ENCODE data around the gene SIL1.
"Not testable (repeated sequence)": the region's sequence is repeated elsewhere in the genome, so short reads cannot be mapped to it uniquely, and the experiment has no call there.

SIL1 gene

DNA sequence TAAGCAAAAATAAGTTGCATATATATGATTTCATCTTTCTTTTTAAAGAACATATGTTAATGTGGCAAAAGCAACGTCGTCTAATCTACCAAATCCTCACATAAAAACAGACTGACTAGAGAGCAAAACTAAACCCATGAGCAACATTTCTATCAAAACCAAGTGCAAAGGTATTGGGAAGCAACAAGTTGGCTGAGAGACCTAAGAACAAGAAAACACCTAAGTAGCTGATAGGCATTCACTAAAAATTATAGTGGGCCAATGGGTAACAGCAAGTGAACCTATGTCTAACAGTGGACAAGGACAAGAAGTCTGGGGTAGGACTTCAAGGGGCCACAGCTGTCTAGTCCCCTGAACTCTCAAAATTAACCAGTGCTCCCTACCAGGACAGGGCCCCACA is 130.1 kb downstream of the SIL1 start:
- DNase-seq (ENCODE audit: low spot score), result no peak

DNA sequence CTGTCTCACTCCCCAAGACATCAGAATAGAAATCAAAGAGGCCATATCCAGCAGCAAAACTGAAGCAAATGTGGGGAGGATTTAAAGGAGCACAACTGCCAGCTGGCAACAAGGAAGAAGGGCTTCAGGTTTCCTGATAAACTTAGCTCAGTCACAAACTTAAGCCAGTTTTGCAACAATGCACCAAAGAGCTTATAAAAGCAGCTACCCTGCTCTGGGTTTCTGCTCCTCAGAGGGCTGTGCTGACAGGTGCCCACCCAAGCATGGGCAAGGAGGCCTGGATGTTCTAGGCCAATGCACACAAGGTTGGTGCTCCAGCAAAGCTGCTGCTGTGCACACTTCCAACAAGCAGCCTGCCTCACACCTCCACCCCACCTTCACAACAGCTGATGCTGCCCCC is 132.9 kb downstream of the SIL1 start:
- no peak for DNase-seq (ENCODE audit: low spot score)

DNA sequence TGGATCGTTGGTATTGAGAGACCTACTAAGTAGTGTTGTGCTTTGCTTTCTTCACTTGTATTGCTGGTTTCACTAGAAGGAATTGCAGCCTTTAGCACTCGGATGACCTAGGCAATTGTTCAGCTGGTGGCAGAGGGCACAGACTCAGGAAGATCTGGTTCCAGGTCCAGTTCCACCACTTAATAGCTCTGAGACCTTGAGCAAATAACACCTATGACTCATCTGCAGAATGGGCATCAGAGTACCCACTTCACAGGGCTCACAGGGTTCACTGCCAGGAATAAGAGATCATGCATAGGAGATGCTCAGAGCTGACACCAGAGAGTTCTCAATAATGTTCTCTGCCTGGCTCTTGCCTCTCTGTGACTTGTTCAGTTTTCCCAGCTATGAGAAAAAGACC is 133.6 kb downstream of the SIL1 start:
- DNase-seq (ENCODE audit: low spot score), result peak; percentile 9

DNA sequence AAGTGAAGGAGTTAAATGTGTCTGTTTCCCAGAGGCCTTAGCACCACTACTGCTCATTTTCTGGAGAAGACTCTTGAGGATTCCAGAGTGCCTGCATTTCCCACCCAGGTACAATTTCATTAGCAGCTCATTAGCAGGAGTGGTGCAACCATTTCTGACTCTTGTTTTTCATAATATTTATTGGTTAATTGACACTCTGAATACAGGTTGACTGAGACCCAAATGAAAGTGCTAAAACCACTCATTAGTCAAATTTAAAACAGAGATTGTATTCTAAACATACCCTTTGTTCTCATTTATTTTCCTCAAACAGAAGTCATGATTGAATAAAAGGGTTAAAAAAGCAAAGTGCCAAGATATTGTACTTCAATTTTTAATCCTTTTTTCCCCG is 134.5 kb downstream of the SIL1 start:
- no peak for DNase-seq (ENCODE audit: low spot score)

DNA sequence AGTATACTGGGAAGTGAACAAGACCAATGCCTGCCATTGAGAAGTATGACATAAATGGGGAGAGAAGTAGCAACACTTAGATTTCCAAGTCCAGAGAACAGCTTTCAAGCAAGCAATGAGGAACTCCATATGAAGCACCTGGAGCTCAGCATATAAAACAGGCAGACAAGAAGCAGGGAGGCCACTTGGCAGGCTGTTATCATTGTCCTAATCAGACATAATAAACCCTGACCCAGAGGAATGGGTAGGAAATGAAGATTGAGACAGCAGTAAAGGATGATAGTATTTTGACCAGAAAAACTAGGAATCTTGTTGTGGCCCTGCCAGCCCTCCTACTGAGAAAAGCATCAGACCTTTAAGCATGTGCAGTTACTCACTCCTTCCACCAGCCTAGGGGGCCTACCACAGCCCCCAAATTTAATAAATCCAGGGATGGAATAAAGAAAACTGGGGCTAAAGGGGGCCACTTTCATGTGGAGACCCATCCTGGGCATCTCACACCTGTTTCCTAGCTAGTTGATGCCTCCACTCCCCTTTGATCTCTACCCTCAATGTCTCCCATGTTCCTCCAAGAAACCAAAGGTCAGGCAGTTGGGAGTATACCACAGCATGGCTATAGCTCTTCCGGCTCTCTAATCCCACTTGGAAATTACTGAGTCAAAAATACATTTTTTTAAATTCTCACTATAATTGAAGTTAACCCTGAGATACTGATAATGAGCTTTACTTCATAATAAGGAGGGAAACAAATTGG is 135.1 kb downstream of the SIL1 start:
- DNase-seq (ENCODE audit: low spot score), result no peak

DNA sequence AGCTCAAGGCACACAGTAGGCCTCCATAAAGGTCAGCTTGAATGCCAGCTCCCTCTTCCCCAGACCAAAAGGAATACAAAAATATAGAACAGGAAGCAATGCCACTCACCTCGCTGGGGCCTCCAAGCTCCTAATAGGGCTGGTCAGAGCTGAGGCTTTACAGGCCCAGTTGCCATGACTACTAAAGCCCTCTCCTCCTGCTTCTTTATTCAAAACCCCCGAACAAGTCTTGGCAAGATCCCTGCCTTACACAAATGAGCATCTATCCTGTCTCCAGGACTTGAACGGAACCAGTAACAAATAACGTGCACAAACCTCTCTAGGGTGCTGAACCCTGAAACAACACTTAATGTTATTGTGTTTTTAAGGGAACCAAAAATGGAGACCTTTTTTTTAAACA is 136.3 kb downstream of the SIL1 start:
- no peak for DNase-seq (ENCODE audit: low spot score)

DNA sequence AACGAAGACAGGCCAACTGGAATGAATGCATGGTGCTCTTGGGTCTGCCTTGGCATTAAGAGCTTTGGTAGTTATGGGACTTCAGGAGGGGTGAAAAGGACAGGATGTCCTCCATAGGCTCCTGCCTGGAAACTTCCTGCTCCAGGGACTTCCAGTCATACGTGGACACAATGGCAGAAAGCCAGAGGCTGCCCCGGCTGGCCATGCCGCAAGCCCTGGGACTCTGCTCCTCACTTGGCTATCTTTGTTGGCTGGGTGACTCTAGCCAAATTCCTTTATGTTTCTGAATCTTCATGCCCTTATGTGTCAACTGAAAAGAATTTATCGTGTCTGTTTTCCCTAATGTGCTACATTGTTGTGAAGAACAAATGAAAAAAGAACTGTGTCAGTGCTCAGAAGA is 136.9 kb downstream of the SIL1 start:
- DNase-seq (ENCODE audit: low spot score), result no peak

DNA sequence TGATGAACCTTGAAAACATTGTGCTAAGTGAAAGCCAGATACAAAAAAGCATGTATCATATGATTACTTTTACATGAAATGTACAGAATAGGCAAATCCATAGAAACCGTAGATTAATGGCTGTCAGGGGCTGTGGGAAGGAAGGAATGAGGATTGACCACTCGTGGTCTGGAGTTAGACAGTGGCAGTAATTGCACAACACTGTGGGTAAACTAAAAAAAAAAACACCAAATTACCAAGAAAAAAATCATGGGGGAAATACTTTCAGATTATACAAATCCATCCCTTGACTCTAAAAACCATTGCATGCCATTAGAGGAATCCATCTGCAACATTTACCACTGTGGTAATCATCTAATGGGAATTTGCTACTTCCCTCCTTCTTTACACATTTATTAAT is 140.0 kb downstream of the SIL1 start:
- no peak for DNase-seq (ENCODE audit: low spot score)

DNA sequence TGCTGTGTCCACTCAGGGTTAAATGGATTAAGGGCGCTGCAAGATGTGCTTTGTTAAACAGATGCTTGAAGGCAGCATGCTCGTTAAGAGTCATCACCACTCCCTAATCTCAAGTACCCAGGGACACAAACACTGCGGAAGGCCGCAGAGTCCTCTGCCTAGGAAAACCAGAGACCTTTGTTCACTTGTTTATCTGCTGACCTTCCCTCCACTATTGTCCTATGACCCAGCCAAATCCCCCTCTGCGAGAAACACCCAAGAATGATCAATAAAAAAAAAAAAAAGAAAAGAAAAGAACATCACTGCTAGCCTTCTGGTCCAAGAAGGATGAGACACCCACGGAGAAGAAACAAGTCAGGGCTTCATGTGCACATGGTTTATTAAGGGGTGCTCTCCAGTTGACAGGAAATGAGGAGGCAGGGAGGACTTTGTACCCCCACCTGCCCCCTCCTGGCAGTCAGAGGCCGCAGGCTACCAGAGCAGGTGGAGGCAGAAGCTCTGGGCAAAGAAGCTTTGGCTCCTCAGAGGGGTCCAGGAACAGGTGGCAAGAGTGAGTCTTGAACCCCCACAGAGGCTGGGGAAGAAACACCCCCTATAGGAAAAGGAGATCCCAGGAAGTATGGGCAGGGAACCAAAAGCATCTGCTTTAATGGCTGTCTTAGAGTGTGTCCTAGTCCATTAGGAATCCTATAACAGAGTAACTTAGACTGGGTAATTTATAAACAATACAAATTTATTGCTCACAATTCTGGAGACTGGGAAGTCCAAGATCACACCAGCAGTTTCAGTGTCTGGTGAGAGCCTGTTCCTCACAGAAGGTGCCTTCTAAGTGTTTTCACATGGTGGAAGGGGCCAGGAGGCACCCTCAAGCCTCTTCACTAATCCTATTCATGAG is 140.9 kb downstream of the SIL1 start:
- not testable (repeated sequence) for DNase-seq (ENCODE audit: low spot score)

DNA sequence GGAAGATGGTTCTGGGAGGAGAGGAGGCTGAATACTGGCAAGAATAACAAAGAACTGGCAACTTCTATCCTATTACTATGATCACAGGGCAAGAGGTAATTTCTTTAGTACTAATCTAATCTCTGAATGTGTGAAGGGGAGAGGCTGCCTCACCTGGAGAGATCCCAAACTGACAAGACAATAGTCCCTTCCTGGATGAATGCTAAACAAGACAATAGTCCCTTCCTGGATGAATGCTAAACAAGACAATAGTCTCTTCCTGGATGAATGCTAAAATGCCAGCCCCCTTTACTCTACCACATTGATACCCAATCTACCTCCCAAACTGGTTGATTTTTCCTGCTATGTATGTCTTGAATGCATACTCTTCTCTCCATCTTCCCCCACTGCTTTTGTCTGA is 145.2 kb downstream of the SIL1 start:
- DNase-seq (ENCODE audit: low spot score), result no peak

DNA sequence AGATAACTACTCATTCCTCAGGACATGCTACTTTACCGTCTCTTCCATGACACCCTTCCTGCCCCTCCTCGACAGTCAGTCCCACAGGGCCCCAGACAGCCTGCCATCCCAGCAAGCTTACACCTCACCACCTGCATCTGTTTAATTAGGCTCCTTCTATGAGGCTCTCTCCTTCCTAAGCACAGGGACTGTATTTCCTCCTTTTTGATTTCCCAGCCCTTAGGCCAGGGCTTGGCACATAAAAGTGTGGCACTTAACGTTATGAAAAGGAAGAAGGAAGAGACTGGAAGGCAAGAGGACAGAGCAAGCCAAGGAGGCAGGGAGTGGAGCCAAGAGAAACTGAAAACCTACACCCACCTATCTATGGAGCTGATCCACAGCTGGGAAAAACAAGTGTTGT is 146.8 kb downstream of the SIL1 start:
- DNase-seq (ENCODE audit: low spot score), result no peak

DNA sequence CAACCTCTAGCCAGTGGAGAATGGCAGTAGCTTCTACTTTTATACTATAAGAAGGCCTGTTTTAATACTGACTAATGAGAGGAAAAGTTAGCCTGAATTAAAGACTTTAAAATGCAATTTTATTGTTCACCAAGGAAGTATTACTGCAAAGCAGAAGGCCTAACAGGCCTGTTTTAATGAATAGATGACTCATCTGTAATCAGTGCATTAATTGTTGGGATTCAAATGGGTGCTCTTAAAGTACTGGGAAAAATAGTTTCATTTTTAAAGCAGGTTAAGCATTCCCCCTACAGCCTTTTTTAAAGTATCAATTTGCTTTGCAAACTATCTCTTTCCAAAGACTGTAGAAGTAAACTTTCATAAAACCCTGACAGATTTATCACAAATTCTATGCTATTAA is 147.7 kb downstream of the SIL1 start:
- DNase-seq (ENCODE audit: low spot score), result no peak

DNA sequence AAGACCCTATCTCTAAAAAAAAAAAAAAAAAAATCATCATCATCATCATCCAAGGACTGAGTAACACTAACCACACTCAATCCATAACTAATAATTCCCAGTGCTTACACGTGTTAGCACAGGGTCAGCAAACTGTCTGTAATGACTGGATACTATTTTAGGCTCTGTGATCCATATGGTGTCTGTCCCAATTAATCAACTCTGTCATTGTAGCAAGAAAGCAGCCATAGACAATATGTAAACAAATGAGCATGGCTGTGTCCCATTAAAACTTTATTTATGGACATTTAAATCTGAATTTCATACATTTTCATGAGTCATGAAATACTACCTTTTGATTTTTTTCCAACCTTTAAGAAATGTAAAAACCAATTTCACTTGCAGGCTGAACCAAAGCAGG is 148.4 kb downstream of the SIL1 start:
- DNase-seq (ENCODE audit: low spot score), result no peak

DNA sequence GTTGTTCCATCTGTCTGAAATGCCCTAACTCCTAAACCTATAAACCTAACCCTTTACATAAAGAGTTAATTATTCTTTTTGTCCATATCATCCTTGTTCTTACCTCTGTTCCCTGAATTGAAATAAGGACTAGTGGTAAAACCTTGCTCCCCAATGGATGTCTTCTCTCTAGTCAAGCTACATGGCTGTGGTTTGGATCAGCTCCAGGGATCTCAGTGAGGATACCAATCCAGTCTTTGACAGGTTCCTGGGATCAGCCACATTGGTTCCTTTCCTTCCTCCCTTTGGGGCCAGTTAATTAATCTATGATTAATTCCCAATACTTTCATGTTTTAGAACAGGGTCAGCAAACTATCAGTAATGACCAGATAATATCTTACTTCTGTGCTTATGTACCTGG is 151.6 kb downstream of the SIL1 start:
- no peak for DNase-seq (ENCODE audit: low spot score)

DNA sequence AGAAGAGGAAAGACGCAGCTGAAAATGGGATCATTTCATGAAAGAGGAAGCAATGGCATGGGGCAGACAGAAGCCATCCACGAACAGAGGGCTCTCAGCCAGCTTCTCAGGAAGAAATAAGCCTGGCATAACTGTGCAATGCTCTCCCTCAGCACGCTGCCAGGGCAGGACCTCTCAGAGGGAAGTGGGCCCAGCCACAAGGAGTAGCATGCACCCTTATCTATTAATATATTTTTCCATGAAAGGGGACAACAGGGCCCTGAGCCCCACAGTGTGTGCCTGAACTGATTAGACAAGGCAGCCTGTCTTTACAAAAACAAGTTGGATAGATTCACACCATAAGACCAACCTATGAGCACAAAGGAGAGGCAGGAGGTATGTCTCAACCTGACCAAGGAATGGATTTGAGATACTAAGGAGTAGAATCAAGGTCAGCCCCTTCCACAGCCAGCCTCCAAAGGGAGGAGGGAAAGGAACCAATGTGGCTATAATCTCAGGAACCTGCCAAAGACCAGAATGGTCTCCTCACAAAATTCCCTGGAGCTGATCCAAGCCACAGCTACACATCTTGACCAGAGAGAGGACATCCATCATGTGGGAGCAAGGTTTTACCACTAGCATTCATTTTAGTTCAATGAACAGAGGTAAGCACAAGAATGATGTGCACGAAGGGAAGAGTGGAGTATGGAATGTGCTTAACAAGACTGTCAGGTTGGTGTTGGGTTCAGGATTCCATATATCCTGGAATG is 154.8 kb downstream of the SIL1 start:
- no peak for DNase-seq (ENCODE audit: low spot score)

DNA sequence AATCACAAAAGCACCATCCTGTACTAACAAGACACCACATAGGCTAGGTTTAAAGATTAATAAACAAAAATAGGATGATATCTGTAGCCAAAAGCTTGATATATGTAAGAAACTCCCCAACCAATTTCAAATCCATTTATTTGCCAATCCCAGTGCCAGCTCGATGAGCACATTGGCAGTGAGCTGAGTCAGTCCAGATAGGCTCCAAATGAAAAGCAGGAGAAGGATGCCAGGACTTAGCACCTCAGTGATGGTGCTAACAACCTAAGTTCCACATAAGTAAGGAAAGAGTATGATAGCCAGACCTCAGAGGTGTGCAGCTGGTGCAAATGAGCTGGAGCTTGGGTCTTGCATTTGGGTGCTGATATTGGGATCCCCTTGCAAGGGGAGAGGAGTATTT is 158.1 kb downstream of the SIL1 start:
- no peak for DNase-seq (ENCODE audit: low spot score)

DNA sequence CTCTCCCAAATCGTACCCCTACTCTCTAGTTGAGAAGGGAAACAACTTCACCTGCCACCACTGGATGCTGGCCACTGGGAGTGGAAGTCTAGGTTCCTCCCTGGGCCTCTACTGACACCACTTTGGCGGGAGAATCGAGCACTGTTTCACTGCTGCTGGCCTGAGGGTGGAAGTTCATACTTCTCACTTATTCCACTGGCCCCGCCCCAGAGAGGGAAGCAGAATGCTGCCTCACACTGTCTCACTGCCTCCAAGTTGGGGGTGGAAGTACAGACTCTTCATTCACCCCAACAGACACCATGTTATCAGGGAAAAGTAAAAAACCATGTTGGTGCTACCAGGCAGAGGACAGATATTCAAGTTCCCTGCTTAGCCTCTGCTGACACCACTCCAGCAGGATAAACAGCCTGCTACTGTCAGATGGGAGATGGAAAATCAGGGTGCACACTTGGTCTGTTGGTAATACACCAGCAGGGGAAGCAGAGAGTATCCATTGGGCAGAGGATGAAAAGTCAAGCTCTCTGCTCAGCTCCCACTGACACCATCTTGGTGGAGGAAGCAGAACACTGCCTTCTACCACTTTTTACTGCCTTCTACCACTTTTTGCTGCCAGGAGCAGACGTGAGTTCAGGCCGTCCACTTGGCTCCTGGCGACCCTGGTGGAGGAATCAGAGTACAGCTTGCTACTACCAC is 159.4 kb downstream of the SIL1 start:
- DNase-seq (ENCODE audit: low spot score), result no peak

DNA sequence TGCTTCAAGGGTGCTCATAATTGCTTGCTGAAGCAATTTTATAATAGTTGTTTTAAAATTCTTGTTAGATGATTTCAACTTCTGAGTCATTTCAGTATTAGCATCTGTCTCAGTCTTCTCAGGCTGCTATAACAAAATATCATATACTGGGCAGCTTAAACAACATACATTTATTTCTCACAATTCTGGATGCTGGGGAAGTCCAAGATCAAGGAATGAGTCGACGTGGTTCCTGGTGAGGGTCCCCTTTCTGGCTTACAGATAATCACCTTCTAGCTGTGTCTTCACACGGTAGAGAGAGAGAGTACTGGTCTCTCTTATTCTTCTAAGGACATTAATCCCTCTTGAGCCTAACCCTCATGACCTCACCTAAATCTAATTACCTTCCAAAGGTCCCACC is 160.4 kb downstream of the SIL1 start:
- DNase-seq (ENCODE audit: low spot score), result no peak

DNA sequence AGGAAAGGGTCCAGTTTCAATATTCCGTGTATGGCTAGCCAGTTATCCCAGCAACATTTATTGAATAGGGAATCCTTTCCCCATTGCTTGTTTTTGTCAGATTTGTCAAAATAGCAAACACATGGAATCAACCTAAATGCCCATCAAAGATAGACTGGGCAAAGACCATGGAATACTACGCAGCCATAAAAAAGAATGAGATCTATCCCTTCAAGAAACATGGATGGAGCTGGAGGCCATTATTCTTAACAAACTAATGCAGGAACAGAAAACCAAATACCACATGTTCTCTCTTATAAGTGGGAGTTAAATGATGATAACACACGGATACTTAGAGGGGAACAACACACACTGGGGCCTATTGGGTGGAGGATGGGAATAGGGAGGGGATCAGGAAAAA is 161.8 kb downstream of the SIL1 start:
- not testable (repeated sequence) for DNase-seq (ENCODE audit: low spot score)

DNA sequence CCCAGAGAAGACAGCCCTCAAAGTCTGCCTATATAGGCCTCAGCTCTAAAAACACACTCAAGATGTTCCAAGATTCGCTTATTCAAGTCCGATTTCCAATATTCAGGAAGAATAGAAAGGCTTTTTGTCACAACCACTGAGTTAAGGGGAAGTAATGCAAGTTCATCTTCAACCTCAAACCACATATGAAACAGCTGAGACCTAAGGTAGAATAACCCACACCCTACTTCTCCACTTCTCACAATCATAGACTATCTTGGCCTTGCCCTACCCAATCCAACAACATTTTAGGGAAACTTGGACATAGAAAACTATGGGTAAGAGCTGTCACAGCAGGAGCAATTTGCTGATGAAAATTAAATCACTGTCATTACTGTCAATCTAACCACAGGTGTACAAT is 171.0 kb downstream of the SIL1 start:
- no peak for DNase-seq (ENCODE audit: low spot score)

DNA sequence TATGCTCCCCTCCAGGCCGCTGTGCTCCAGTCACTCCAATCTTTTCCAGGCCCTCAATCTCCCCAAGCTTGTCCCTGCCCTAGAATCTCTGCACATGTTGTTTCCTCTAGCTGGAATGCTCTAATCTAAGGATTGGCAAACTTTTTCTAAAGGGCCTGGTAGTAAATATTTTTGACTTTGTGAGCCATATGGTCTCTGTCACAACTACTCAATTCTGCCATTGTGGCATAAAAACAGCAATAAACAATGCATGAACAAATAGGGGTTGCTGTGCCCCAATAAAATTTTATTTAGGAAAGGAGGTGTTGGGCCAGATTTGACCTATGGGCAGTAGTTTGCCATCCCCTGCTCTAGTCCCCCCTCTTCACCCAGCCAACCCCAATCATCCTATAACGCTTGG is 172.5 kb downstream of the SIL1 start:
- no peak for DNase-seq (ENCODE audit: low spot score)

DNA sequence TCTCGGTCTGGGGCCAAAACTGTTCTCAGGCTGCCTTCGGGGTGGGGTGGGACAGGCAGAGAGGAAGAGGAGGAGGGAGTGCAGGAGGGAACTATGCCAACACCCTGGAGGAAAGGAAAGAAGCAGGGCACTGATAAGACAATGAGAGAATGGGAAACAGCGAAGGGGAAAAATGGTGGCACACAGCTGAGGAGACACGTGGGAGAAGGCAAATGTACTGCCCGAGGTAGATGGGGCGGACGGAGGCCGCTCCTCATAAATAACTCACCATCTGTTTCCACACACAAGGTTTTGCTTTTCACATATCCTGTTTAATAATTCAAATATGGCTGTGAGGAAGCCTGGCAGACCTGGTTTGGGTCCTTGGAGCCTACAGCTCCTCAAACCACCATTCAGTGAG is 174.9 kb downstream of the SIL1 start:
- DNase-seq (ENCODE audit: low spot score), result no peak
